GM13976 (cell line): Measurements from ENCODE around the gene CDKN1C.

Source experiments
- DNase-seq: peaks from one replicate; pipeline ENCODE4 v3.0.0; 2012; ENCODE audit warnings: low spot score
- CTCF ChIP-seq: IDR thresholded peaks from 2 replicates; pipeline ENCODE4 v1.5.1; 2012; ENCODE audit warnings: borderline replicate concordance, mild to moderate bottlenecking; ENCODE audit not compliant: insufficient read depth; ENCODE audit errors: extremely low read depth, missing control alignments, control extremely low read depth
- in situ Hi-C: fragments of 300-500 bp; cut with MboI; formaldehyde crosslinking; loops from one replicate; pipeline ENCODE4 v1.12.0; 2022; ENCODE audit warnings: low sequenced_read_pairs, mixed read lengths, inconsistent platforms; ENCODE audit not compliant: unreplicated experiment

CDKN1C gene

GRCh38 chr11:2923446-2924375 lies 38.1 kb upstream of the CDKN1C start:
- in situ Hi-C loops: no loop called here
- no peak for TF ChIP-seq CTCF
- DNase-seq: no peak

GRCh38 chr11:2922655-2923054 lies 37.1 kb upstream of the CDKN1C start:
- DNase-seq: no peak
- TF ChIP-seq CTCF: no peak
- in situ Hi-C loops: no loop called here

- TF ChIP-seq CTCF: no peak
- in situ Hi-C loops: no loop called here
- no peak for DNase-seq
Measured at GRCh38 chr11:2921742-2922493, 36.3 kb upstream of the CDKN1C start.

GRCh38 chr11:2921261-2921660 lies 35.7 kb upstream of the CDKN1C start:
- no peak for TF ChIP-seq CTCF
- in situ Hi-C loops: no loop called here
- DNase-seq: no peak

GRCh38 chr11:2920343-2920742 lies 34.8 kb upstream of the CDKN1C start:
- in situ Hi-C loops: no loop called here
- TF ChIP-seq CTCF: no peak
- no peak for DNase-seq

- no peak for DNase-seq
- in situ Hi-C loops: no loop called here
- no peak for TF ChIP-seq CTCF
Measured at GRCh38 chr11:2919837-2920236, 34.3 kb upstream of the CDKN1C start.
